ENCODE data around the gene ANTXR2.
A peak's percentile ranks its signal among the peaks of the same experiment; 100 is the strongest.

The ANTXR2 gene

DNA sequence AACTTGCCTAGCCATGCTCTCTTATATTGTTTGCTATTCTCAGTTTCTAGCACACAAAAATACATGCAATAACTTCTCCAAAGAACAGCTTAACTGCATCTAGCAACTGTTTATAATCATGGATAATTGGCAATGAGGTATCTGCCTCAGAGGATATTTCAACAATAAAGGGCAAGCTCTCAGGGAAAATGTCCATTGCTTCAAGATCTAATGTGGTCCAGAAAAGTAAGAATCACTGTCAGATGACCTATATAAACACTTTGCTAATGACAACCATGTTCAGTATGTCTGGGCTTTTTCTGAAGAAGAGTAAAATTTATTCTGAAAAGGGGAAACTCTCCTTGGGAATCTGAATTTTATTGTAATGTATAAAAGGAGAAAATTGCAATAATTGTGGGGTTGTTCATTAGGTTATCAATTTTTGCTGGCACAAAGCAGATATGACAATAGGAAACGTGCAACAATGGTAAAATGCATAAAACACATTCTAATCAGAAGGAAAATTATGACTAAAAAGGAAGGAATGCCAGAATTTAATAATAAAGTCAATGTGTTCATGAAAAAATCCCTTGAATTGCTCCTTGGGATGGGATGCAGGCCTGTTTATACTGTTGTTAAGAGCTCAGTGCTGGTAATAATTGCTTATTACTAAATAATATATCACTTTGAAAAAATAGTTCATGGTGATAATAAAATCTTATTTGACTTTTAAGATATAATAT, 90.3 kb downstream of the ANTXR2 start:
- DNase-seq: no peak

DNA sequence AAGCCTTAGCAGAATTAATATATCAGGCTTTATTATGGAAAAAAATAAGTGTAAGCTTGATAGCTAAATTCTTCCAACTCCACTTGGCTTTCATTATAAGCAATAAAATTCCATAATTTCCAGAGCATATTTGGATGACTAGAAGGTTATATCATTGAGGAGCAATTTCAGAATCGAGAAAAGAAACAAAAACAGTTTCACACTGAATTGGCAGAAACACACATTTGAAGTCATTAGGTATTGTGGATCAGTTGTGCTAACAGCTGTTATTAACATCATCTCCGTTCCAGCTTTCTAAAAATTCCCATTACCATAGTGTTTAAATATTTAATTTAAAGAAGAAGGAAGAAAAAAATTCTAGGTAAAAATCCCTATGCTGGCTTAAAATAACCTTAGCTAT, 92.6 kb downstream of the ANTXR2 start:
- DNase-seq: no peak

DNA sequence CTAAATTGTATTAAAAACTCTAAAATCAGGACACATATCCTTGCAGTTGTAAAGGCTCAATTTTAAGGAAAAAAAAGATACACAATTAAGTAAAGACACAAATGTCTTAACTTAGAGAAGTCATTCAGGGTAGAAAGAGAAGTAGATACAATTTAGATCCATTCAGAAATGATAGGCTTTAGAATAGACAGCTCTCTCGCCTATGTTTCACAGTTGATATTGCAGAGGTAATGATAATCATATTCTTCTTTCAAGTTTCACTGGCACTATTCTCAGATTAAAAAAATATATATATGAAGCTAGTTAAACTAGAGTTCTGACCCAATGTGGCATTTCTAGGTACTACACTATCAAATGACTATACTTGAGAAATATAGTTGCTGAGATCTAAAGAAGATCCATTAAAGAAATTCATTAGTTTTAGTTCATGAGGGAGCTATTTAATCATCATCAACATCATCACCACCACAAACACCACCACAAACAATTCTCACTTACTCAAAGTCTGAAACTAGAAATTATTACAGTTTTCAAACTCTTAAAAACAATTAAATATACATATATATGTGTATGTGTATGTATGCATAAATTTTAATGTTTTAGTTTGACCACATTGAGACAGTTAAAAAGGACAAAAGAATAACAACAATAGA, 93.1 kb downstream of the ANTXR2 start:
- DNase-seq: no peak

DNA sequence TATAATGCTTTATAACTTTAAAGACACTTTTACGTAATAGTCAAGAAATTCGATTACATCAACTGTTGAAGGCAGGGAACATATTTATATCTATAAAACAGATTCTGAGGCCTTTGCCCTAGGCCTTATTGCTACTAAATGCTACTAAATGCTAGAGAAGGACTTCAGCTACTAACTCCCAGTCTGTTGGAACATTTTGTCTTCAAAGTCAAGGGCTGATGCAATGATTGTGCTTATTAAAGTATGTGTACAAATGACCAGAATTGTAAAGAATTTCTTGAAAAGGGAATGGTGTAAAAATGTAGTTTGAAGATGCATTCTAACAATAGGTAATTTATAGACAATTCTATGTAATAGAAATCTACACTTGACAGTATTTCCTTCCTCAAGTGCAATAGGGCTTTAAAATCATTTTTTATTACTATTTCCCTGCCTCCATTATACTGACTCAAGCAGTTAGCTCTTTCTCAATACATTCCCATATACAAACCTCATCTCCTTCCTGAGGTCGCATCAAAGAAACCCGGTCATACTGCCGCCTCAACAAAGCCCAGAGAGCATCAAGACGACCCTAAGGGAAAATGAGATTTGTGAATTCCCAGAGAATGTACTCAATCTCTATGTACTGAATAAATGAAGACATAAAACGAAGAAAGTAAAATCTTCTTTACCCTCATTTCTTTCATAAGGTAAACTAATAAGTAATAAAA, 95.7 kb downstream of the ANTXR2 start:
- DNase-seq: no peak

DNA sequence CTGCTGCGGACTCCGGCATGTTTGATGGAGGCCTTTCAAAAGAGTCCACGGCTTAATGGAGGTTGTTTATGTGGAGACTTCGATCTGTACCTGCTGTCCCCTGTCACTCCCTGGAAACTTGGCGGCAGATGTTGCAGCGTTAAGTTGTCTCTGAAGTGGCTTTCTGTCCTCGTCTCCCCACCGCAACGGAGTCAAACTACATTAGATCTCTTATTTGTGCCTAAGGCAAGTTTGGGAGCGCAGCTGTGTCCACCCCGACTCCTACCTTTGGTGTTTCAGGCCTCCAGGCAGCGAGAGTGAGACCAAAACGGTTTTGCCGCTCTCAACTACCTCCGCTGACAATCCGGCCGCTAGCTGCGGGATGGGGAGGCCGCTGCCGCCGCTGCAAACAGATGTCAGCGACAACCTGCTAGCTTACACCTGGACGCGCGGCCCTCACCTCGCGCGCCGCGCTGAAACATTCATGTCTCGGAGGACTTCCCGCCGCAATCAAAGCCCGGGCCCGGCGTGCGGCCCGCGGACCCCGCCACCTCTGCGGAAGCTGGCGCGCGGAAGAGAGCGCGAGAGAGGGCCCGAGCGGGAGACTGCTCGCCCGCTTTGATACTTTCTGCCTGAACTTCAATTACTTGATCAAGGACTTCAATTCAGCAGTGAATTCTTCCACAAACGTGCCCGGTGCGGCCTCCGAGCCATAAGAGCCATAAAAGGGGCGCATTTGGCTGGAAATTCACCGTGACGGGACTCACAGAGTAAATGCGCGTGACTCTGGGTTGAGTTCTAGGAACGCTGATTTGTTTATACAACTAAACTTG, 108.4 kb downstream of the ANTXR2 start:
- peak; percentile 25 for DNase-seq

DNA sequence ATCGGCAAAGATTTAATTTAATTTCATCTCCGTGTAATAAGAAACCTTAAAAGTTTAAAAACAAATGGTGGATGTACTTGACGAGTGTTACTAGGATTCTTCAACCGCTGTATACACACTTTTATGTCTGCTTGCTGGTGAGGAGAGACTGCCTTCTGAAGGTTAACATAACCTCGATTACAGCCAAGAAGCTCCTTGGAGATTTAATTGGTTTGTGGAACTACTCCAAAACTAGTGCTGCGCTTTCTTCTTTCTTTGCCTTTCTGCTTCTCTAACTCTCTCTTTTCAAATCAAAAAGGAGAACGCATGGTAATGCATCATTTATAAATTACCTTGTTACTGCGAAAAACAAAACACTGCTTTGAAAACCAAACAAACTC, 109.0 kb downstream of the ANTXR2 start:
- DNase-seq: no peak

DNA sequence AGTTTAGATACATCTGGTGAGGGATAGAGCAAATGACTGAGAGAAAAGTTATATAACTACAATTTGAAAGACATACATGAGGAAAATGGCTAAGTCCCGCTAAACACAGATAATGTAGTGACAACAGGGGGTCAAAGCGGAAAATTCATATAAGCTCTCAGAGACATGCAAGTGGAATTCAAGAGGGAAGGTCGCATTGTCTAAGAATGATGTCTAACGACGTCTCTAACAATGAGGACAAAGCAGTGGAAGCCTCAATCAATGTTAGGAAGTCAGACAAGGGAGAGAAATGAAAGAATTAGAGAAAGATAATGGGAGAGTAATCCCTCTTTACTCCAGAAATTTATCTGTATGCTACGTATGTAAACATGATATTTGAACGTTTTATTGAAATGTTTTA, 113.4 kb downstream of the ANTXR2 start:
- no peak for DNase-seq

DNA sequence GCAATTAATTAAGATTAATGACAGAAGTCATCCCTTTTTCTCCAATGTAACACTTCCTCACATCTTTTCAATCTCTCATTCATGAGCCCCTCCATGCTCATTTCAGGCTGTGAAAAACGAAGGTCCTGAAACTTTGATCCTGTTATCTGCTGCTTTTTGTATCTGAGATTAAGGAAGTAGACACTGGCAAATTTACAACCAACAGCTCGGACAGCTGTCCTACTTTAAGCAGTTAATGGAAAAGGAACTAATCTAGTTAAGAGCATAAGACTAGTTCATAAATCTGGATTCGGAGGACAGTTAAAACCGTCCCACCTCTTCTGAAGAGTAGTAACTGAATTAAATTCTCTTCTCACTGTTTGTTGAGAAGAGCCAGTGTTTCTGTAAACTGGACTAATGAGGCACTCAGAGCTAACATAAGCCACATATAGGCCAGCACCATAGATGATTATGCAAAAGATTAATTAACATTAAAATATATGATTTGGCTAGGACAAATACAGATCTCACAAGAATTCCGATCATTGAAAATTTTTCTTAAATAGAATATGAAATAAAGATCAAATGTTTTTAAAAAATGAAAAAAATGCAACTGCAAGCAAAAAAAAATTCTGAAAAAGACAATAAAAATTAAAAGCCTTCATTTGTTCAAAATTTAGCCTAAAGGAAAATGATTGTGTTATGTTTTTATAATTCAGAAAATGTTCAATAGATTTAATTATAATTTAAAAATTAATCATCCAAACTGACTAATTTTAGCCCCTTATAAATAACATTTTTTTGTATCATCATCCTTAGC, 114.4 kb downstream of the ANTXR2 start:
- no peak for DNase-seq

DNA sequence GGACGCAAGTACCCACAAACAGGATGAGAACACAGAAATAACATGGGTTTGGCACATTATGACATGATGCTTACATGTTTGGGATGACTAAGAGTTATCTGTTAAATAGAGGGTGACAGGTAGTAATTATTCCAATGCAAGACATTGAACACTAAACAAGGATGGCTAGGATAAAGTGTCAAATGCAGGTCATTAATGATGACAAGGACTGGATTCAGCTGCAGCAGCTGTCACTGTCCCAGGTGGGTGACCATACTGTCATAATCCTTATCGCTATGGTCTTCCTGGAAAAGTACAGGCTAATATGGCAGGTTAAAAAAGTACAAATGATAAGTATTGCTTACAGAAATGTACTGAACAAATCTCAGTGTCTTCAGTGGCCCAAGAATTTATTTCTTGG, 123.9 kb downstream of the ANTXR2 start:
- DNase-seq: no peak

DNA sequence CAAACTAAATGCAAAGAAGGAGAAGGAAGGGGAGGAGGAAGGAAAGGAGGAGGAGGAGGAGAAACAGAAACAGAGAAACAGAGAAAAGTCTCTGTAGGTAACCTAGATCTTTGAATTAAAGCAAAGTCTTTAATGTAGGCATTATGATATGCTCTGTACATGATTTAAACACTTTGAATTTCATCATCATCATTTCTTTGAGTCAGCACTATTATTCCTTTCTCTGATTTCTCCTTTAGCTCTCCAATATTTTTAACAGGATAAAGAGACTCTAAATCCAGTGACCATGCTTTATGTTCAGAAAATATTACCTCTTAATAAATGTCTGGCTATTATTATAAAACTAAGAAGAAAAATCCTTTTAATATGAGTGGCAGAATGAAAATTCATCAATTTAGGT, 124.3 kb downstream of the ANTXR2 start:
- DNase-seq: no peak

DNA sequence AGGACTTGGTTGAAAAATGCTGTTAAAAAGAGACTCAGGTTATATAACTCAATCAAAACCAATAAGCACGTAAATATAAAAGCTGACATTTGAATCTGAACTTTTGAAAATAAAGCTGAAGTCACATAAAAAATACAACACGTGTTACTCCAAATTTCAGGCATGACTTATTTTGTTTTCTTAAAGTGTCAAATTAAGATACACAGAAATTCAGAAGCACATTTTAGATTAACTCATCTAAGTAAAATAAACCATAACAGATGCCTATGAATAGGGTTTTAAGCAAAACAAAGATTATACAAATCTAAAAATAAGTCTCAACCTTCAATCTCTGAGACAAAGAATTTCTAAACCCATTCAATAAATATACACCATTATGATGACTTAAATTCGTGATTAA, 124.8 kb downstream of the ANTXR2 start:
- no peak for DNase-seq

DNA sequence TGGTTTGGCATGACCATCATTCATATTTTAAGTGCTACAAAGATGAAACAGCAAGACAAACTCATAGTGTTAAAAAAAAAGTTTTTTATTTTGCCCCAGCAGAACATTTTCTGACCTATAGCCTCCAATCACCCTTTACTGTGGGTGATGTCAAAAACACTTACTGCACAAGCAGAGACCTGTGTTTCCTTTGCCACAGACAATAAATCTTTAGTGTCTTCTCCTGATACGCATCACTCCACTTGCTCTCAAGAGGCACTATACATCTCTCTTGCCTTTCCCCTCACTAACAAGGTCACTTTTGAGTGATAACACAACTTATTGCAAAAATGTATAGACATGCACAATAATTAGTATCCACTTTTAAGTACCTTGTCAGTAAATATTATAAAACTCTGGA, 125.6 kb downstream of the ANTXR2 start:
- no peak for DNase-seq

DNA sequence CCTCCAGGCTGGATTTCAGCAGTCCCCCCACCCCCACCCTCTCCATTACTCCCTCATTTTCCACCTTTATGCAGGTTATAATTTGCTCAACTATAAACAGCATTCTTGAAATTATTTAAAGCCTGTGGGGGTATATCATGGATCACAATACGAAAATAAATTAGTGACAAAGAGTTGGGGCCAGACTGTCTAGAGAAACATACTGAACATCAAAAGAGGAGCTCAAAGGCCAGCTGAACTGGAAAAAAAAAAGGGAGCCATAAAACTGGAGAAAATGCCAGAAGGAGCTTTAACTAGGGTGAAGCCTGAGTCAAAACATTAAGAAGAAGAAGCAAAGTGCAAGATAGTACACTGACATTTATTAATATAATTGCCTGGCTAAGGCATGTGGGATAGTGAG, 137.8 kb downstream of the ANTXR2 start:
- DNase-seq: no peak

DNA sequence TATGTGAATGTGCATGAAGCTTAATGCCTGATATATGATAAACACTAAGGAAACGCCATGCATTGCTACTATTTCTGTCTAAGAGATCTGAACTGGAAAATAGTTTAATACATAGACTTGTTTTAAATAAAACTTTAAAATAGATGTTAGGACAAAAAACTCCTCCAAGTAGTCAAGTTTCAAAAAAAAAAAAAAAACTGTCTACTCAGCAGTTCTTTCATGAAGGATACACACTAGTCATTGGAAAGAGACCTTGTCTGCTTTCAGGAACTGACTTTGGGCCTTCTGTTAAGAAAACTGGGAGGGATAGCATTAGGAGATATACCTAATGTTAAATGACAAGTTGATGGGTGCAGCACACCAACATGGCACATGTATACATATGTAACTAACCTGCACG, 138.4 kb downstream of the ANTXR2 start:
- DNase-seq: no peak

DNA sequence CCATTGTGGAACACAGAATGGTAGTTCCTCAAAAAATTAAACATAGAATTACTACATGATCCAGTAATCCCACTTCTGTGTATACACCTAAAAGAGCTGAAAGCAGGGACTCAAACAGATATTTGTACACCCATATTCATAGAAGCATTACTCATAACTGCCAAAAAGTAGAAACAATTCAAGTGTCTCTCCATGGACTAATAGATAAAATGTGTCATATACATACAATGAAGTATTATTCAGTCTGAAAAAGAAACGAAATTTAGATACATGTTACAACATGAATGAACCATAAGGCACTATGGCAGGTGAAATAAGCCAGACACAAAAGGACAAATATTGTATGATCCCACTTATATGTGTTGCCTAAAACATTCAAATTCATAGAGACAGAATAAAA, 145.1 kb downstream of the ANTXR2 start:
- no peak for DNase-seq

DNA sequence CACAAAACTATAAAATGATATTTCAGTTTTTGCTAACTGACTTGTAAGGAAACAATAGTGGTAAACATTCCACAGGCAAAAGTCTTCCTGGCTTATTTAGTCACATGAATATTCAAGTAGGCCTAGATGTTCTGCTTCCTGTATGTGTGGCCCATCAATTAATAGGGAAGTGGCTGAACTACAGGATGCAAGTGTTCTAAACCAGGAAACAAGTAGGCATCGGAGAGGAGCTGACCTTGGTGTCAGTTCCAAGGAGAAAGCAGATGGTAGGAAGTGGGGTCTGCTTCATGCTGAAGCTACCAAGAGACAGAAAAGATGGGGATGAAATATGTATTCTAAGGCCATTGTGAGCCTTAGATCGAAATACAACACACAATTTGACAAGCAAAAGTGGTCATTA, 149.7 kb downstream of the ANTXR2 start:
- no peak for DNase-seq

DNA sequence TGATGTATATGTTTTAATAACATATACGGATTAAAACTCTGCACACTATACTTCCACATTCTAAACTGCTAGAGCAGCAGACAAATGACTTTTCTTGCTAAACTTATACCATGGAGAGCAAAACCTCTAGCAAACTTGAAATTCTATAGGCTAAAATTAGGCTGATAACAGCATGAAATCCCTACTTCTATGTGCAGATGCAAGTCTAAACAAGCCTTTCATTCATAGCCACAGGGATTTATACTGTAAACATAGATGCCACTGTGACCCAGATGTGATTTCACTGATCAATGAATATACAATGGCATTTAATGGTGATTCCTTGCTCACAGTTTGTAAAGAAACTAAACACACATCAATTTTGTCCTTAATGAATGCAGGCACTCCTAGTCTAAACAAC, 151.0 kb downstream of the ANTXR2 start:
- DNase-seq: no peak

DNA sequence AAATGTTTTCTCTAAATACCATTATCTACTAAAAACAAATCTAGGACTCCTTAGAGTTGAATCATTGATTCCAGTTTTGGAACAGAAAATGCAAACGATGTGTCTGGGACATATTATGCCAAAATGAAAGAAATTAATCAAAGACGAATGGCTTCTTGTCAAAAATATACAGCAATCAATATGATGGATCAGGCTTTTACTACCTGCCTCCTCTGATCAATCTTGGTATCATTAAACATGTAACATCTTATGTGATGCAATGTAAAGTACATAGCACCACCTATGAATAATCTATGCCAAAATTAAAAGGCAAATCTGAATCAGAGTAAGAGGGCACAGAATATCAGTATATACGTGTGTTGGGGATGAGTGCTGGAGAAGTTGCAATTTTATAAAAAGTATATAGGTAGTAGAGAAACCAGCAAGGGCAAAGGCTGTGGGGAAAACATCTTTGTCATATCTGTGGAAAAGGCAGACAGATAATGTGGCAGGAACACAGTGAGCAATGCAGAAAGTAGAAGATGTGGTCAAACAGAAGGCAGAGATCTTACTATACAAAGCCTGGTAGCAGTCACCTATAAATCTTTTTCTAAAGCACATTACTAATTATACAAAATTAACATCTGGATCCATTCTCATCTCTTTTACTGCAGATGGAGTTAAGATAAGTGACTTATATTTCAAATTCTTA, 152.7 kb downstream of the ANTXR2 start:
- DNase-seq: no peak

DNA sequence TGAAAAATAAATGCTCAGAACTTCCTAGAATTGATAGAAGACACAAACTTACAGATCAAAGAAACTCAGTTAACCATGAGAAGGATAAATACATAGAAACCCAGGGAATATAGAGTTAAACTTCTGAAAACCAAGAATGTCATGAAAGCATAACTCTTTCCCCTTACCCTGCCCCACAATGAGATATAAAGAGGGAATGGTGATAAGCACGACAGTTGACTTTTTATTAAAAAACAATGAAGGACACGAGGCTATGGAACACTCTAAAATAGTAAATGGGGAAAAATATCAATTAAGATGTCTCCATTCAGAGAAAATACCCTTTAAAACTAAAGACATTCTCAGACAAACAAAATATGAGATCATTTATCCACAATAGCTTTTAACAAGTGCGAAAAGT, 154.7 kb downstream of the ANTXR2 start:
- DNase-seq: no peak

DNA sequence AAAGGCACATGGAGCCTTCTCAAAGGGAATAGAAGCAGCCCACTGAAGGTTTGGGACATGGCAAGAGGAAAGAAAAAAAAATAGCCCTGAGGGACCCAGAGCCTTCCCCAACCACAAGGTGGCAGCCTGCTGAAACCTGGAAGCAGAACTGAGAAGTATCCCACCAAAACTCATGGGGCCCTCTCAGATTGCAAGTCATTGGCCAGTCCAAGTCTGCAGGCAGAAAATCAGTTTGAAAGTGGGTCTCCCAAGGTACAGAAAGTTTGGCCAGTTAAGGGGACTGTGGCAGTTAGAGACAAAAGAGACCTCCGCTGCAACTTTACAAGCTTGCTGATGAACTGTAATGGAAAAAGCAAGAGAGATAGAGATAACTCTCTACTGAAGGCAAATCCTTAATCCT, 155.8 kb downstream of the ANTXR2 start:
- no peak for DNase-seq

DNA sequence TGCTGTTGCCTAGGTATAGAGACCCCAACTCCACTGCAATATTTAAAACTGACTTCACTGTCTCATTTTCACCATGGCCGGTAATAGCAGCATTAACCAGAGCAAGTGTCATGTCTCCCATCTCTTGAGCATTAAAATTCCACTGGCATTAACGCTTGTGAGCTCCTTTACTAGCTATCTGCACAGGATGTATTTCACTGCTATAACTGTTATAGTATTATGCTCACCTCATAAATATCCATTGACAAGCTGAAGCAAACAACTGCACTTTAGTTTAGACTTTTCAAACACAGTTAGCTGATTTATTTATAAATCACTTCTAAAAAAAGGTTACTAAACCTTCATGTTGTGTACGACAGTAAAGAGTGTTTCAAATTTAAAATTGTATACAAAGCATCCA, 157.8 kb downstream of the ANTXR2 start:
- DNase-seq: no peak

DNA sequence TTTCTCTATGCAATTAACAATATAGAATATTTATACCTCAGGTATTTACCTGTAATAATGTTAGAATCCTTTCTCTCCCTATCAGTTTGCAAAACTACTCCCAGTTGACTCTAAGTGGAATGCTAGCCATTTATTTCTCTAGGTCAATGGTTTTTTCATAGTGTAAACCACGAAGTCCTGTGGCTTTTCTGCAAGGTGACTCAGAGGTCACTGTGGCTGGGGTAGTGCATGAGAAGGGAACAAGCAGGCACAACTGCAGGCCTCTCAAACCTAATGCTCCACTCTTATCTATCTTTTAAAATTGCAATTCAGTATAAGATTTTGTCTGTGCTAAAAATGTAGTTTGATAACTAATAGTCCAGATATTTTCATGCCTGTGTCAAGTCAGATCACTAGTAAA, 159.4 kb downstream of the ANTXR2 start:
- DNase-seq: no peak

Data from femur (tissue), 1 donor.